A673 (cell line): Measurements from ENCODE around the gene SSR1. TPM values are rescaled to one million over a fixed set of nuclear protein-coding genes. Genes with fewer than 3 reads are reported as not detected.

Source experiments
- BruUV-seq: library from RNA; stranded (reverse); fragments of 400-500 nt; replicated peaks from 2 replicates; lab custom pipeline; 2021; lab: Mats Ljungman, UMichigan
- CTCF ChIA-PET: fragments of 300-600 bp; sonication (Branson Sonifier 250); formaldehyde crosslinking; loops from one replicate; lab custom pipeline; 2022; ENCODE audit warnings: antibody characterized with exemption; lab: Charles Lee
- POLR2A ChIA-PET: fragments of 300-600 bp; sonication (Branson Sonifier 250); formaldehyde crosslinking; loops from one replicate; lab custom pipeline; 2022; ENCODE audit warnings: antibody characterized with exemption; ENCODE audit not compliant: low non-redundant PET; lab: Charles Lee
- DNase-seq: peaks from one replicate; pipeline ENCODE4 v3.0.0-alpha.2; 2015; ENCODE audit warnings: low spot score
- H3K27ac ChIP-seq: fragments of 200-600 bp; sonication (generic); 2 replicates; pipeline ENCODE4 v1.5.1; 2016; ENCODE audit warnings: mixed run types, low read depth, mild to moderate bottlenecking, mixed read lengths, antibody characterized with exemption, low read length; ENCODE audit not compliant: poor library complexity, severe bottlenecking
- H3K27me3 ChIP-seq: fragments of 200-600 bp; sonication (generic); replicated peaks from 2 replicates; pipeline ENCODE4 v1.6.1; 2017; ENCODE audit warnings: mixed run types, low read depth, mild to moderate bottlenecking, mixed read lengths, antibody characterized with exemption, low read length; ENCODE audit not compliant: insufficient read depth, poor library complexity
- H3K36me3 ChIP-seq: fragments of 200-600 bp; sonication (generic); 2 replicates; pipeline ENCODE4 v1.6.1; 2016; ENCODE audit warnings: mixed run types, mild to moderate bottlenecking, mixed read lengths, antibody characterized with exemption, low read length; ENCODE audit not compliant: insufficient read depth, poor library complexity, severe bottlenecking
- H3K4me1 ChIP-seq: fragments of 200-600 bp; sonication (generic); 2 replicates; pipeline ENCODE4 v1.6.1; 2017; ENCODE audit warnings: mixed run types, mild to moderate bottlenecking, mixed read lengths, antibody characterized with exemption, low read length; ENCODE audit not compliant: insufficient read depth, poor library complexity, severe bottlenecking
- H3K4me3 ChIP-seq: fragments of 200-600 bp; sonication (generic); 2 replicates; pipeline ENCODE4 v1.5.1; 2016; ENCODE audit warnings: low read depth, mixed run types, mild to moderate bottlenecking, mixed read lengths, low read length; ENCODE audit not compliant: poor library complexity, severe bottlenecking
- H3K9me3 ChIP-seq: fragments of 200-600 bp; sonication (generic); 2 replicates; pipeline ENCODE4 v1.6.1; 2016; ENCODE audit warnings: mixed run types, low read depth, mild to moderate bottlenecking, mixed read lengths, antibody characterized with exemption, low read length; ENCODE audit not compliant: poor library complexity, severe bottlenecking
- EZH2 ChIP-seq: fragments of 200-600 bp; sonication (generic); IDR thresholded peaks from 2 replicates; pipeline ENCODE4 v1.6.1; 2017; ENCODE audit warnings: borderline replicate concordance, low read depth, mild to moderate bottlenecking, mixed read lengths, antibody characterized with exemption, low read length; ENCODE audit not compliant: poor library complexity, severe bottlenecking
- intact Hi-C: fragments of 100-400 bp; cut with micrococcal nuclease; formaldehyde crosslinking; loops from one replicate; pipeline ENCODE4 v1.10.0; 2022; ENCODE audit not compliant: unreplicated experiment
- total RNA-seq: library from RNA; stranded (reverse); gene quantifications from 2 replicates; pipeline ENCODE4 v1.2.3, GENCODE V29; 2021
- TF ChIP-seq, protein P1 (sequence below): fragments of 300-800, 200-600 bp; sonication (generic); conservative IDR thresholded peaks from 2 replicates; pipeline ENCODE4 v1.5.1; 2017; ENCODE audit warnings: low read depth, mild to moderate bottlenecking, antibody characterized with exemption, low read length, moderate library complexity, mixed read lengths

Gene SSR1
- total RNA-seq, 1 experiment from 2014 or later = 161 TPM

DNA sequence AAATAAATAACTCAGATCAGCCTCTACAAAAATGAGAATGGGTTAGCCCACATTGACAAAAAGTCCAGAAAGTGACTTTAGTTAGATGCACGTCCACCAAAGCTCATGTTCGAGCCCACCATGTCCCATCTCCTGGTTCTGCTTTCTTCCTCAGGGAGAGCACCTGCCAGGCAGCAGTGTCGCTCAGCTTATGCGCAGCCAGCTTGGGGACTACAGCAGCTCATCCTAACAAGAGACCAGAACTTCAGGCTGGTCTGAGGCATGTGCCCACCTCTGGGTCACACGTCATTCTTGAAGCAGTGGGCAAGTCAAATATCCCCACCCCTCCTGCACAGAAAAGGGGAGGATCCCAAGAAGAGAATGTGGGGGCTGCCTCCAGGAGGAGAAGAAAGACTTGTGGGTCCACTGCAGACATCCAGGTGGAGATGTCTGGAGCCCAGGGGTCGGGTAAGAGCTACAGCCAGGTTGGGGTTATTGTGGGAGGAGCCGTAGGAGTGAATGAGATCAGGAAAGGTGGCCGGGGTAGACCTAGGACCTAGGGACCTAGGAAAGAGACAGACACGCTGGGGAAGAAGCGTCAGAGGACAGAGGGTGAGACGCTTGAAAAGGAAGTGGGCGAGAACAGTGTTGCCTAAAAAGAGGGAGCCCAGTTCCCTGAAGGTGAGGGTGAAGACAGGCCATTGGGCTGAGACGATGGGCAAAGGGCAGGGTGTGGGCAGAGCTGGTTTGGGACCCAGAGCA is 52.5 kb downstream of the SSR1 start:
- no TSS peak for BruUV-seq
- H3K27me3 ChIP-seq = no peaks in the 10 kb centered on the region
- TF ChIP-seq EZH2 = no peak
- TF ChIP-seq, protein P1, sequence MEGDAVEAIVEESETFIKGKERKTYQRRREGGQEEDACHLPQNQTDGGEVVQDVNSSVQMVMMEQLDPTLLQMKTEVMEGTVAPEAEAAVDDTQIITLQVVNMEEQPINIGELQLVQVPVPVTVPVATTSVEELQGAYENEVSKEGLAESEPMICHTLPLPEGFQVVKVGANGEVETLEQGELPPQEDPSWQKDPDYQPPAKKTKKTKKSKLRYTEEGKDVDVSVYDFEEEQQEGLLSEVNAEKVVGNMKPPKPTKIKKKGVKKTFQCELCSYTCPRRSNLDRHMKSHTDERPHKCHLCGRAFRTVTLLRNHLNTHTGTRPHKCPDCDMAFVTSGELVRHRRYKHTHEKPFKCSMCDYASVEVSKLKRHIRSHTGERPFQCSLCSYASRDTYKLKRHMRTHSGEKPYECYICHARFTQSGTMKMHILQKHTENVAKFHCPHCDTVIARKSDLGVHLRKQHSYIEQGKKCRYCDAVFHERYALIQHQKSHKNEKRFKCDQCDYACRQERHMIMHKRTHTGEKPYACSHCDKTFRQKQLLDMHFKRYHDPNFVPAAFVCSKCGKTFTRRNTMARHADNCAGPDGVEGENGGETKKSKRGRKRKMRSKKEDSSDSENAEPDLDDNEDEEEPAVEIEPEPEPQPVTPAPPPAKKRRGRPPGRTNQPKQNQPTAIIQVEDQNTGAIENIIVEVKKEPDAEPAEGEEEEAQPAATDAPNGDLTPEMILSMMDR = no peak
- H3K36me3 ChIP-seq = no peaks in the 10 kb centered on the region
- CTCF ChIA-PET = interaction anchor here (0.6 kb wide), 1 partner anchor 35 kb away, joined by 3 read pairs; no protein-coding TSS in a partner anchor
- POLR2A ChIA-PET = no interaction called here
- peak overlapping the region; percentile 42 for H3K4me3 ChIP-seq
- H3K27ac ChIP-seq = no peak overlapping the region
- H3K9me3 ChIP-seq = peaks cover 6% of the 10 kb centered on the region
- H3K4me1 ChIP-seq = peaks cover 5% of the 10 kb centered on the region
- no peak for DNase-seq
- intact Hi-C loops = no loop called here

DNA sequence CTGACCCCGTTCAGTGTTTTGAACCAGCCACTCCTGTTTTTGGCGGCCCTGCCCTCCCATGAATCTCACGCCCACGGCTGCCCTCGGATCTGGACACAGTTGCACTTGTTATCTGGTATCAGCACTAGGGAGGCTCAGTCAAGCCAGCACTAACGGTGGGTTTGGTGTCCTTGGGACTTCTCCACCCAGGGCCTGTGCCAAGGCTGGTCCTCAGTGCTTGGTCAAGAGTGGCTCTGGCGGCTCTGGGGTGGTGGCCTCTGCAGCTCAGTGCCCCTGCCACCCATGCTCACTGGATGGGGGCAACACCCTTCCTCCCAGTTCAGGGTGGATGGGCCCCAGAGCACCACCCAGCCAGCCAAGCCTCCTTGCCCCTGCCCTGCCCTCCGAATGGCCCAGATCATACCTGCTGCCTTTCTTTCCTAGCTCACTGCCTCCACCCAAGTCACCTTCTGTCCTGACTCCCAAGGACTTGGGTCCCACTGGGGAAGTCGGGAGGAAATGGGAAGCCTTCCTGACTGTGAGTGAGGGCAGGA is 54.7 kb downstream of the SSR1 start:
- ChIA-PET CTCF (no interaction called here), POLR2A (no interaction called here)
- peaks cover 5% of the 10 kb centered on the region for H3K4me1 ChIP-seq
- H3K36me3 ChIP-seq = no peaks in the 10 kb centered on the region
- BruUV-seq = no TSS peak
- no peak for TF ChIP-seq EZH2
- TF ChIP-seq, protein P1 = no peak
- H3K27me3 ChIP-seq = no peaks in the 10 kb centered on the region
- intact Hi-C loops = no loop called here
- no peak for DNase-seq
- H3K4me3 ChIP-seq = no peak overlapping the region
- peaks cover 6% of the 10 kb centered on the region for H3K9me3 ChIP-seq
- H3K27ac ChIP-seq = no peak overlapping the region

DNA sequence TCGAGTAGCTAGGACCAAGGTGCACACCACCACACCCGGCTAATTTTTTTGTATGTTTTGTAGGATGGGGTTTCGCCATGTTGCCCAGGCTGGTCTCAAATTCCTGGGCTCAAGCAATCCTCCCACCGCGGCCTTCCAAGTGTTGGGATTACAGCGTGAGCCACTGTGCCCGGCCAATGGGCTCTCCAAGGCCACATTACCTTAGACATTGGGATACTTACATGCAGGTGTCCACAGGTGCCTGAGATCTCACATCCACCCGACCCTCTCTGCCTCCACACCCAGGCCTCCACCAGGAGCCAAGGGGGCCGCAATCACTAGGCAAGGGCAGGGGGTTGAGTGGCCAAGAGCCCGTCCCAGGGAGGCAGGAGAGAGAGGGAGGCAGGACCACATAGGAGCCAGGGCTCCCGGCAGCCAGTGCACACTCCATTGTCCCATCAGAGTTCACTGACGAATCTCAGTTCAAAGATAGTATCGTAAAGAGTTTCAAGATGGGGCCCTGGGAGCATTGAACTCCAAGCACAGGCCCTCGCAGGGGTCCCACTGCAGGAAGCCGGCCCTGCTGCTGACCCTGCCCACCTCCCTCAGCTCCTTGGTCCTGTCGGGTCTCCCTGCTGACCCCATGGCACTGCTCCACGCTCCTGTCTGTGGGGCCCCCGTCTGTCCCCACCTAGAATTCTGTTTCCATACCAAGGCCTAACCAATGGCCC is 55.3 kb downstream of the SSR1 start:
- TF ChIP-seq EZH2 = no peak
- TF ChIP-seq, protein P1 = no peak
- Histone ChIP-seq H3K27me3 (no peaks in the 10 kb centered on the region), H3K4me3 (no peak overlapping the region), H3K27ac (no peak overlapping the region), H3K36me3 (no peaks in the 10 kb centered on the region), H3K4me1 (peaks cover 5% of the 10 kb centered on the region), H3K9me3 (peaks cover 6% of the 10 kb centered on the region)
- DNase-seq = no peak
- BruUV-seq = no TSS peak
- ChIA-PET POLR2A (no interaction called here), CTCF (no interaction called here)
- intact Hi-C loops = no loop called here
